NCI-H1105 treated with DMSO at 0.1 percent for 48 hours (cell line): Measurements from ENCODE around the gene RBMS2.

Experiments
- DNase-seq: peaks from one replicate; lab custom pipeline; 2025; lab: John Stamatoyannopoulos, UW

The RBMS2 gene

DNA sequence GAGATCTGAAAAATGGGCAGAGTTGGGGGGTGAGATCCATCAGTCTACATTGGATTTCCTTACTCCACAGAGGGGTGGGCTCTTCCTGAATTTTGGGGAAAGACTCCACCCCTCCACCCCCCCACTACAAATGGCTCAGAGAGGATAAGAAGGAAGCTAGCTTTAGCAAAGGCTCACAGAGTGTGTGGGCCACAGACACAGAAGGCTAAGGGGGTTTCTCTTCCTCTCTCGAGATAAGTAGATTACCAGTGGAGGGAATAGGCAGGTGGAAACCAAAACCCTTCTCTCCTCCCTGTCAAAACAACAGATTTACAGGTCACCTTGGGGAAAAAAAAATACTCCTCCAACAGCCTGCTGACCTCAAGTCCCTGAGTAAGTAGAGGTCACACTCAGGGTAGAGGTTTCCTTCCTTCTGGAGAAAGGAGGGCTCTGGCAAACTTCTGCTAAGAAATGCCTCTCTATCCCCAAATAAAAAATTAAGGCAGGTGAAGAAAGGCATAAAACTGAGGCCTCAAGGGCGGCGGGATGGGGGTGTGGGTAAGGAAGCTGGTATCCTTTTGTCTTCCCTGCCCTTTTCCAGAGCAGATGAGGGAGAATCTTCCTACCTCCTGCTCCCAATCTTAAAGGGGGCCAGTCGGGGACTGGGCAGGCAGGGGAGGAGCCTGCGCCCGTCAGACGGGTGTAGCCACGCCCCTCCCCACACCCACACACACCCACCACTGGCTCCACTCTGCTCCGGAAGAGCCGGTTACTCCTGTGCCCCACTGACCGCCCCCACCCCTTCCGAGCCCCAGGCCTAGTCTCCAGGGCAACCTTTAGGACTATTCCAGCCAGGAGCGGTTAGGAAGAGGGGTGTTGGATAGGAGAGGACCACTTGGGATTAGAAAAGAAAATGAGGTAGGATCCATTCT is 110.4 kb downstream of the RBMS2 start:
- peak; percentile 14 for DNase-seq

DNA sequence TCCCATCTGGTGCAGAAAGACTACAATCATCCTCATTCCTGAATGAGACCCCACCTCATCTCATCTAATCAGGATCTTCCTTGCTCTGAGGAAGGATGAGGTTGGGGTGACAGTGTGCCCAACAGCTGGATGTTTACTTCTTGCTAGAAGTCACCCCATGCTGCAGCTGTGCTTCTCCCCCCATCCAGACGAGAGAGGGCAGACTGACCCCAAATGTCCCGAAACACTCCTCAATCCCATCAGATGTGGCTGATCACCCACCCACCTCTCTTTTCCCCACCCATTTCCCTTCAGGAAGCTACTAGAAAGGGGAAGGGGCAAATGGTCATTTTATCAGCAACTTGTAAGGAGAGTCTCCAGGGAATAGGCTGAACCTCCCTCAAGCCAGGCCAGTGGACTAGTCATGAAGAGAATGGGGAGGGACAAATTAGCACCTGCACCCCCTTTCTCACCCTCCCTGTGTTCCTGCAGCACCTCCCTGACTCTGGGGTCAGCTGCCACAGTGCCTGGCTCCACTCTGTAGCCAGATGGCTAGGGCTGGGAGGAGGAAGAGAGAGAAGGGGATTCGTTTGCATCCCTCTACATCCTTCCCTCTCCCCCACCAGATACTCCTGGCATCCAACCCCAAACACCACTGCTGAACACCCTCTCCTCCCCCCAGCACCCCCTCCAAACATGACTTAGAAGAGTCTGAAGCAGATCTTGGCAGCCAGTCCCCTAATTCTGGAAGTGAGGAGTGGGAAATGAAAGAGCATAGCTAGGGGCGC is 111.3 kb downstream of the RBMS2 start:
- no peak for DNase-seq

GRCh38 chr12:56633468-56634241 is 112.0 kb downstream of the RBMS2 start:
- no peak for DNase-seq

- peak; percentile 58 for DNase-seq
These were observed 112.7 kb downstream of the RBMS2 start for GRCh38 chr12:56634242-56634836.

GRCh38 chr12:56634837-56635791 is 113.5 kb downstream of the RBMS2 start:
- DNase-seq: peak; percentile 59

DNA sequence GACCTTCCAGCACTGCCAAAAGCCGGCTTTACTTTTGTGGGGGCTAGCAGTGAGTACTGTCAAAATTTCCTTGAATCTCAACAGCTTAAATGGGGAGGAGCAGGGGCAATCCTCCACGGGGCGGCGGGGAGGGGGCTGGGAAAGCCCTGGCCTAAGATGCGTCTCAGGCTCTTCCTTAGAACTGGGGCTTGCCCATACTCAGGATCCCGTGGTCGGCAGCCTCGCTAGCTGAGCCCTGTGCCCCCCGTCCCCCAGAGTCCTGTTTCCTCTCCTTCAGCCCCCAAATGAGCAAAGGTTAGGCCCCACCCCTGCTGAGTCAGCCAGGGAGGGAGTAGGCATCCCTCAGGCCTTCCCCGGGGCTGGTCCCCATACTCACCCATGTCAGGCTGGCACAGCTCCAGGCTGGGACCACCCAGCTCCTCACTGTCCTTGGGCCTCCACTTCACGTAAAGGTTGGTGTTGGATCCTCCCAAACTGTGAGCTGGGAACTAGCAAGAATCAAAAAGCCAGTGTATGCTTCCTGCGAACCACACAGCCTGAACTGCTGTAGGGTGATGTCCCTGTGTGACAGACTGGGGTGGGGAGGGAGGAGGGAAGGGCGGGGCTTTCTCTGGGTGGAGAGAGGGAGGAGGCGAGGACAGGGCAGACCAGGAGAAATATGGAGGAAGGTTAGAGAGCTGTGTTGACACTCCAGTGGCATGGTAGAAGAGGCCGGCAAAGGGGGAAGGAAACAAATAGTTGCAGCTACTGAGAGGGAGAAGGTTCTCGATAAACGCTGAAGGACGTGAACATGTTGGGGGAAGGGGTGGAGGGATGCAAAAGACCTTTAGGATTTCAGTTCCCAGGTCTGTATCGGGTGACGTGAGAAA is 114.4 kb downstream of the RBMS2 start:
- peak; percentile 41 for DNase-seq

GRCh38 chr12:56636675-56637540 is 115.3 kb downstream of the RBMS2 start:
- peak; percentile 95 for DNase-seq

DNA sequence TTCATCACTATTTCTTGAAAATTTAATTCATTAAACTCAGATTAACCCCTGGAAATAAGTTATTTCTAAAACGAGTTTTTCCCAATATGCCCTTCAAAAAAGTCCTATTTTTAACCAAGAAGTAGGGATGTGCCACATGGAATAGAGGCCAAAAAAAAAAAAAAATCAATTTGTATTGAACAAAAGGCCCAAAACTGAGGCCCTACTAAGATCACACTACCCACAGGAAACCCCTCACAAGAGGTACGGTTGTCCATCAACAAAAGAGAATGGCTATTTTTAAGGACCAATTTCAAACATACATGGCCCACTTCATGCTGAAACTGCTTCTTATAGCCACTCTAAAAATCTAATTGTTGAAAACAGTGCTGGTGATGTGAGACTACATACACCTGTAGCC is 116.0 kb downstream of the RBMS2 start:
- DNase-seq: no peak

- DNase-seq: no peak
These were observed 119.6 kb downstream of the RBMS2 start for GRCh38 chr12:56641219-56641618.

DNA sequence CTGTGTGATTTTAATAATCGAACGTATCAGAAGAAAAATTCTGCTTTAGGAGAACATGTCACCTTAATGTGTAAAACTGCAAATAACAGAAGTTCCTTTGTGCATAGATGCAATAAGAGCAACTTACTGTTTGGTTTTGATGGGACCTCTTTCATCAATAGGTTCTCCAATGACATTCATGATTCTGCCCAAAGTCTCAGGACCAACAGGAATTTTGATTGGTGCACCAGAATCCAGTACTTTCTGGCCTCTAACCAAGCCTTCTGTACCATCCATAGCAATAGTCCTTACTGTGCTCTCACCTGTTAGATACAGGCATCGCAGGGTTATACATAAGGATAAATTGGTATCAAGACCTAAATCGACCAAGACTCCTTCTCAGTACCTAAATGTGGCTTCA is 123.0 kb downstream of the RBMS2 start:
- no peak for DNase-seq

- DNase-seq: no peak
These were observed 123.6 kb downstream of the RBMS2 start for GRCh38 chr12:56645201-56645716.
